ENCODE measurements around the gene SLC2A9.

SLC2A9 gene

DNA sequence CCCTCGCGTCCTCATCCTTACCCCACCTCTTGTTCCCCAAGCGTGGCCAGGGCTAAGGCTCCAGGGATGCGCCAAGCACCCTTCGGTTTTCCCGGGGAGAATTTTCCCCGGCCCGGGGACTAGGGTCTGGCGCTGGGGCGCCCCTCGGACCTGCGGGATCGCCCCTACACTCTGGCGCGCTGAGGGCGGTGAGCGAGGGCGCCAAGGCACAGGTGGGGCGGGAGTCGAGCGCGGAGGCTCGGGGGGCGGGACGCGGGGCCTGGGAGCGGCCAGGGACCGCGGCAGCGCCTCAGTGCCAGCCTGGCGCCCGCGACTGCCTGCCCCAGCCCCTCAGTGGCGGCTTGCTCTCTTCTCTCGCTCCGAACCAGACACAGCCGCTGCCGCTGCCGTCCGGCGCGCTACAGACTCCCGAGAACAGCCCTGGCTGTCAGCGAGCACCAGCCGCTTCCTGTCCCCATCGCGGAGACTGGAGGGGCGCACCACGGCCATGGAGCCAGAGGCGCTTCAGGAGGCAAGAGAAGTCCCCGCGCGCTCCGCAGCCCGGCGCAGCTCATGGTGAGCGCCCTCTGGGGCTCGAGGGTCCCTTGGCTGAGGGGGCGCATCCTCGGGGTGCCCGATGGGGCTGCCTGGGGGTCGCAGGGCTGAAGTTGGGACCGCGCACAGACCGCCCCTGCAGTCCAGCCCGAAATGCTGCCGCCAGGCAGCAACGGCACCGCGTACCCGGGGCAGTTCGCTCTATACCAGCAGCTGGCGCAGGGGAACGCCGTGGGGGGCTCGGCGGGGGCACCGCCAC is 239.8 kb downstream of the SLC2A9 start, which contains the start of gene DRD5:
DRD5 (plus strand) TSS at position 292 of the 793 bp plus-strand sequence; CDS start at position 688, 396 bp downstream.
- Mint-ChIP-seq H3K9me3 (no peaks in the 10 kb centered on the region), H3K4me1 (ENCODE audit: low read depth) (no peaks in the 10 kb centered on the region), H3K36me3 (ENCODE audit: low read depth) (no peaks in the 10 kb centered on the region), H3K27ac (no peak within 1 kb of the TSS), H3K4me3 (no peak within 1 kb of the TSS), H3K27me3 (ENCODE audit: low read depth) (peaks cover 57% of the 10 kb centered on the region)

Data from T-helper 1 cell treated with Interleukin-12 subunit alpha and Interleukin-12 subunit beta and Interleukin-4 antibody, amounts not matched to agents 30 μg/mL and 1 μg/mL, for 36 hours (primary cell).